Heart left ventricle (tissue), 16 donors: ENCODE data around the gene HIPK1. TPM values are rescaled to one million over a fixed set of nuclear protein-coding genes. Genes with fewer than 3 reads are reported as not detected.

Experiments used
- ATAC-seq, 4 donors: fragments of 200-7000 bp; cut with Tn5 transposase; one replicate each; pipeline ENCODE4 v1.9.1; 2020 to 2022; ENCODE audit warnings: moderate library complexity in 4 of 4, mild to moderate bottlenecking in 3 of 4, moderate number of reproducible peaks in 1 of 4
- DNase-seq, 5 donors: peaks; one replicate each; pipeline ENCODE4 v3.0.0-alpha.2; 2020
- H3K27ac ChIP-seq, 12 donors: fragments of 200-600 bp; sonication (generic) in 4 of 12; one replicate each; pipeline versions ENCODE4 v1.5.0 to v1.8.0; 2016 to 2022; ENCODE audit warnings: mild to moderate bottlenecking in 2 of 12
- H3K27me3 ChIP-seq, 9 donors: fragments of 200-600 bp; sonication (generic) in 2 of 9; one replicate each; pipeline versions ENCODE4 v1.5.1 to v1.8.0; 2016 to 2022; ENCODE audit warnings: mild to moderate bottlenecking in 3 of 9
- H3K36me3 ChIP-seq, 9 donors: fragments of 200-600 bp; sonication (generic) in 2 of 9; one replicate each; pipeline versions ENCODE4 v1.5.0 to v1.8.0; 2018 to 2022; ENCODE audit warnings: mild to moderate bottlenecking in 2 of 9
- H3K4me1 ChIP-seq, 12 donors: fragments of 200-600 bp; sonication (generic) in 4 of 12; one replicate each; pipeline versions ENCODE4 v1.5.0 to v1.8.0; 2016 to 2022; ENCODE audit warnings: mild to moderate bottlenecking in 3 of 12
- H3K4me3 ChIP-seq, 12 donors: fragments of 200-600 bp; sonication (generic) in 4 of 12; one replicate each; pipeline versions ENCODE4 v1.5.0 to v1.8.0; 2017 to 2022; ENCODE audit warnings: mild to moderate bottlenecking in 9 of 12, moderate library complexity in 4 of 12
- H3K9me3 ChIP-seq, 12 donors: fragments of 200-600 bp; sonication (generic) in 4 of 12; one replicate each; pipeline versions ENCODE4 v1.5.0 to v1.8.0; 2016 to 2022; ENCODE audit warnings: mild to moderate bottlenecking in 1 of 12
- POLR2A ChIP-seq, 2 donors: fragments of 450-650 bp; IDR thresholded peaks; one replicate each; pipeline ENCODE4 v1.6.1; 2017; ENCODE audit warnings: antibody characterized with exemption in 2 of 2, mild to moderate bottlenecking in 2 of 2, moderate library complexity in 2 of 2
- WGBS, 4 donors: extraction: QIAGEN DNeasy Blood & Tissue Kit in 2 of 4; methylation state at CpG; one replicate each; pipeline versions ENCODE4 v1.1.5 to v1.1.7; 2013 to 2018; 5-methylcytosine and 5-hydroxymethylcytosine counted together
- intact Hi-C, 10 donors: fragments of 100-400 bp; cut with DNase I; formaldehyde crosslinking; loops; one replicate each; pipeline versions ENCODE4 v1.11.1 to v1.14.2; 2022
- polyA plus RNA-seq, 2 donors: library from polyadenylated mRNA; stranded (reverse); fragments of 200-250 nt; gene quantifications; one replicate each; pipeline ENCODE4 v1.2.3, GENCODE V29; 2013
- total RNA-seq, 9 donors: library from RNA; depleted of rRNA in 2 of 9; stranded (reverse); fragments of >200 nt in 2 of 9; fragmentation: NEBNext Ultra II Directional in 3 of 9; extraction: Animal tissue kit (Norgen Biotek cat#: 25700) in 3 of 9; gene quantifications; one replicate each; pipeline versions ENCODE4 v1.1.0 to v1.2.4, GENCODE V29; 2016 to 2023
- TF ChIP-seq, protein P1 (sequence below), 12 donors: fragments of 200-600 bp; sonication (generic) in 4 of 12; IDR thresholded peaks; one replicate each; pipeline versions ENCODE4 v1.5.0 to v1.8.0; 2018 to 2022; ENCODE audit warnings: antibody characterized with exemption in 12 of 12, mild to moderate bottlenecking in 5 of 12
- donor health status: ischemic (EF 13 %, LVEDD 7.1; RV severe dilation, severe dysfunction).
- donor health status: healthy with polysubstance abuse.
- donor health status: DM: no; HTN: yes; CAD: no.
- donor health status: DM: no; HTN: no; CAD: no.
- donor health status: ischemic (EF 25% LVEDD 6.9; RV normal size, moderate dysfunction).
- donor health status: ischemic (EF 25% LVEDD 5.7; RV mildly dilated, moderate dysfunction).
- donor health status: healthy.
- donor health status: DM: yes; HTN: yes; CAD: no.
- donor health status: ischemic (EF 35%, LVEDD 5.7; RV mildly dilated, moderate dysfunction).
- donor health status: nonischemic (EF 11% LVEDD 7.7; RV severe dilation, severe dysfunction).
- donor health status: DM: yes; HTN: yes; CAD: no.
- donor health status: PGD.
- donor health status: ischemic (EF 29% LVEDD 5.4; RV normal size, mild dysfunction).
- donor health status: nonischemic (EF 23%, LVEDD 6.1; RV moderate dilation, normal function).

The HIPK1 gene
- total and polyA plus RNA-seq, 11 donors: 7.0 to 102 (median 52.4) TPM

DNA sequence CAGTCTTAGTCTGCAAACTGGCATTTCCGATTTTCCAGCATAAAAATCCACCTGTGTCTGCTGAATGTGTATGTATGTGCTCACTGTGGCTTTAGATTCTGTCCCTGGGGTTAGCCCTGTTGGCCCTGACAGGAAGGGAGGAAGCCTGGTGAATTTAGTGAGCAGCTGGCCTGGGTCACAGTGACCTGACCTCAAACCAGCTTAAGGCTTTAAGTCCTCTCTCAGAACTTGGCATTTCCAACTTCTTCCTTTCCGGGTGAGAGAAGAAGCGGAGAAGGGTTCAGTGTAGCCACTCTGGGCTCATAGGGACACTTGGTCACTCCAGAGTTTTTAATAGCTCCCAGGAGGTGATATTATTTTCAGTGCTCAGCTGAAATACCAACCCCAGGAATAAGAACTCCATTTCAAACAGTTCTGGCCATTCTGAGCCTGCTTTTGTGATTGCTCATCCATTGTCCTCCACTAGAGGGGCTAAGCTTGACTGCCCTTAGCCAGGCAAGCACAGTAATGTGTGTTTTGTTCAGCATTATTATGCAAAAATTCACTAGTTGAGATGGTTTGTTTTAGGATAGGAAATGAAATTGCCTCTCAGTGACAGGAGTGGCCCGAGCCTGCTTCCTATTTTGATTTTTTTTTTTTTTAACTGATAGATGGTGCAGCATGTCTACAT, 47.6 kb downstream of the HIPK1 start:
- intact Hi-C loops: loop anchor here in 5 of 10 donors (2.0 to 10.0 kb wide), 5 partner anchors 142 to 588 kb away; no protein-coding TSS in a partner anchor
- peaks cover 0 to 40% (median 35%) of the 10 kb centered on the region in 9 donors for H3K36me3 ChIP-seq
- H3K27ac ChIP-seq: peak overlapping the region in 10 of 12 donors; percentile 4 to 59 (median 18)
- ATAC-seq (peak; percentile 4 to 26 (median 10)), DNase-seq (peak in 1 of 5 donors; percentile 52)
- TF ChIP-seq, protein P1, sequence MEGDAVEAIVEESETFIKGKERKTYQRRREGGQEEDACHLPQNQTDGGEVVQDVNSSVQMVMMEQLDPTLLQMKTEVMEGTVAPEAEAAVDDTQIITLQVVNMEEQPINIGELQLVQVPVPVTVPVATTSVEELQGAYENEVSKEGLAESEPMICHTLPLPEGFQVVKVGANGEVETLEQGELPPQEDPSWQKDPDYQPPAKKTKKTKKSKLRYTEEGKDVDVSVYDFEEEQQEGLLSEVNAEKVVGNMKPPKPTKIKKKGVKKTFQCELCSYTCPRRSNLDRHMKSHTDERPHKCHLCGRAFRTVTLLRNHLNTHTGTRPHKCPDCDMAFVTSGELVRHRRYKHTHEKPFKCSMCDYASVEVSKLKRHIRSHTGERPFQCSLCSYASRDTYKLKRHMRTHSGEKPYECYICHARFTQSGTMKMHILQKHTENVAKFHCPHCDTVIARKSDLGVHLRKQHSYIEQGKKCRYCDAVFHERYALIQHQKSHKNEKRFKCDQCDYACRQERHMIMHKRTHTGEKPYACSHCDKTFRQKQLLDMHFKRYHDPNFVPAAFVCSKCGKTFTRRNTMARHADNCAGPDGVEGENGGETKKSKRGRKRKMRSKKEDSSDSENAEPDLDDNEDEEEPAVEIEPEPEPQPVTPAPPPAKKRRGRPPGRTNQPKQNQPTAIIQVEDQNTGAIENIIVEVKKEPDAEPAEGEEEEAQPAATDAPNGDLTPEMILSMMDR (IDR thresholded peaks at IDR 0.05): peak in 11 of 12 donors; percentile 7 to 57 (median 35)
- TF ChIP-seq POLR2A (IDR thresholded peaks at IDR 0.05): no peak
- peaks cover 0 to 61% (median 19%) of the 10 kb centered on the region in 12 donors for H3K4me1 ChIP-seq
- no peaks in the 10 kb centered on the region for H3K9me3 ChIP-seq
- no peak overlapping the region for H3K4me3 ChIP-seq
- H3K27me3 ChIP-seq: no peaks in the 10 kb centered on the region
- WGBS, 4 donors: 31 to 60% (median 45%) methylated on average over 4 of the region's 4 CpGs

DNA sequence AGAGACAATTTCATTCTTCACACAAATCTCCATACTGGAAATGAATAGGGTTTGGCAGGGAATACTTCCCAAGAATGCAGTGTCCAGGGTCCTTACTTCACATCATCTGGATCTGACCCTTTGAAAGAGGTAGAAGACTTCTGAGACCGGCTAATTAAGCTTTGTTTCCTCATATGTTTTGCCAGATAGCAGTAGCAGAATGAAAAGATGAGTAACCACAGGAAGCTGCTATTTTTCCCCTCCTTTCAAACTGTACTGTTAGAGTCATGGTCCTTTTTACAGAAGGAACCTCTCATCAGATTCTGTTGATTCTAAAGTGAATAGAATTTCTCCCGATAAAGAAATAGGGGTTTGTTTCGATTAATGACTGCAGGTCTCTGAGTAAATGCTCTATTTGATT, 48.8 kb downstream of the HIPK1 start:
- no peaks in the 10 kb centered on the region for H3K27me3 ChIP-seq
- DNase-seq (no peak), ATAC-seq (no peak)
- H3K36me3 ChIP-seq: peaks cover 0 to 29% (median 23%) of the 10 kb centered on the region in 9 donors
- intact Hi-C loops: loop anchor here in 9 of 10 donors (1.0 to 10.0 kb wide), 7 partner anchors 143 to 587 kb away; no protein-coding TSS in a partner anchor
- H3K4me3 ChIP-seq: no peak overlapping the region
- peaks cover 0 to 71% (median 22%) of the 10 kb centered on the region in 12 donors for H3K4me1 ChIP-seq
- no peaks in the 10 kb centered on the region for H3K9me3 ChIP-seq
- no peak for TF ChIP-seq POLR2A (IDR thresholded peaks at IDR 0.05)
- TF ChIP-seq, protein P1 (IDR thresholded peaks at IDR 0.05): no peak
- peak overlapping the region in 1 of 12 donors; percentile 86 for H3K27ac ChIP-seq
- 80 to 86% (median 83%) methylated on average over 3 of the region's 3 CpGs for WGBS, 4 donors

DNA sequence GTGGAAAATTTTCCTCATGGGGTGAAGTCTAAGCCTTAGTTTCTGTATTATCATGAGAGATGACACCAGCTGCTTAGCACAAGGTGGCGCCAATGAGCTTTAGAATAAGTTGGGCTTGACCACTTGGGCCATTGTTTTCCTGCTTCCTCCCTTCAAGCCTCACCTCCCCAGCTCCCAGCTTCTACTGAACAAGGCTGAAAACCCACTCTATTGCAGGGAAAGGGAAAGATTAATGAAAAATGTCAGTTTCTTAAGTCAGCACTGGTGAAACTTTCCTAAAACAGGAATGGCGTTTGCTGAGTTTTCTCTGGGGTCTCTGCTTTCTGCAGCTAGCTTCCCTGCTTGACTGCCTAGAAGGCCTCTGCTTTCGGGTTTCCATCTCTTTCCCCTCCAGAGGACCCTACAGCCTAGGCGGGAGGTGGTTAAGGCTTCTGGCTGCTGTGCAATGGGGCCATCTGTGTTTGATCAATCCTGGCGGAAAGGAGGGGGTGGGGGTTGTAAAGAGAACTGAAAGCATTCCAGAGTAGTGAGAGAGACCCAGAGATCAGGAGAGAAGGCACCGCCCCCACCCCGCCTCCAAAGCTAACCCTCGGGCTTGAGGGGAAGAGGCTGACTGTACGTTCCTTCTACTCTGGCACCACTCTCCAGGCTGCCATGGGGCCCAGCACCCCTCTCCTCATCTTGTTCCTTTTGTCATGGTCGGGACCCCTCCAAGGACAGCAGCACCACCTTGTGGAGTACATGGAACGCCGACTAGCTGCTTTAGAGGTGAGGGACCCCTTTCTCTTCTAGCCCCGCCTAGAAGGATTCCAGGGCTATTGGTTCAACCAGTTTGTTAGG, 50.0 kb downstream of the HIPK1 start, which contains the start of gene OLFML3:
OLFML3 (plus strand) TSS at position 612 of the 840 bp plus-strand sequence; CDS start at position 655, 43 bp downstream.
- H3K4me3 ChIP-seq: peak within 1 kb of the TSS in 10 of 12 donors; percentile 16 to 56 (median 40)
- intact Hi-C loops: loop anchor here in 9 of 10 donors (1.0 to 10.0 kb wide), 8 partner anchors 144 to 586 kb away; no protein-coding TSS in a partner anchor
- peak; percentile 61 to 81 (median 74) for ATAC-seq
- no peaks in the 10 kb centered on the region for H3K27me3 ChIP-seq
- H3K36me3 ChIP-seq: peaks cover 0 to 17% (median 11%) of the 10 kb centered on the region in 9 donors
- H3K27ac ChIP-seq: peak within 1 kb of the TSS in 11 of 12 donors; percentile 24 to 86 (median 67)
- DNase-seq: peak; percentile 83 to 92 (median 86)
- no peak for TF ChIP-seq POLR2A (IDR thresholded peaks at IDR 0.05)
- TF ChIP-seq, protein P1 (IDR thresholded peaks at IDR 0.05): peak; percentile 48 to 85 (median 73)
- no peaks in the 10 kb centered on the region for H3K9me3 ChIP-seq
- WGBS, 4 donors: 22 to 31% (median 29%) methylated on average over 13 of the region's 13 CpGs
- H3K4me1 ChIP-seq: peaks cover 0 to 83% (median 28%) of the 10 kb centered on the region in 12 donors
